Activated CD4-positive, alpha-beta T cell treated with anti-CD3 and anti-CD28 coated beads, Interleukin-10, Interleukin-2, amounts not matched to agents 100 ng/mL and 50 ng/mL, durations not matched to agents 16 hours and 8 hours (primary cell): ENCODE data around the gene CUBN.

Source experiments
- DNase-seq: peaks from one replicate; pipeline ENCODE4 v3.0.0-alpha.2; 2020

CUBN gene

DNA sequence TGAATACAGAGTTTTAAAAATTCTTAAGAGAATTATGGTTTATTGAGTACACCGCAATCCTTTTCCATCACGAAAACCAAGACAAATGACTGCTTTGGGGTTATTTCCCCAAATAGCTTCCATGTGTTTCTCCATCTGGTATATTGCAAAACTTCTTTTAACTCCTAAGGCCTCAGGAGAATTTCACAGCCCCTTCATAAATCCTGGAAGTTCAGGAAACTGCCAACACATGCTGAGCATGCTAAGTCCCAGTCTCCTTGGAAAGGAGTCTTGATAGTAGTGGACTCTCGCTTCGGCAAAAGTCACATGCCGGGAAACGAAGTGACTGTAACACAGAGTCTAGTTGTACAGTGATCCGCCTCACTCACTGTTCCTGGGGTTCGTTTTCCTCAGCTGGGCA is 224.3 kb downstream of the CUBN start:
- no peak for DNase-seq

DNA sequence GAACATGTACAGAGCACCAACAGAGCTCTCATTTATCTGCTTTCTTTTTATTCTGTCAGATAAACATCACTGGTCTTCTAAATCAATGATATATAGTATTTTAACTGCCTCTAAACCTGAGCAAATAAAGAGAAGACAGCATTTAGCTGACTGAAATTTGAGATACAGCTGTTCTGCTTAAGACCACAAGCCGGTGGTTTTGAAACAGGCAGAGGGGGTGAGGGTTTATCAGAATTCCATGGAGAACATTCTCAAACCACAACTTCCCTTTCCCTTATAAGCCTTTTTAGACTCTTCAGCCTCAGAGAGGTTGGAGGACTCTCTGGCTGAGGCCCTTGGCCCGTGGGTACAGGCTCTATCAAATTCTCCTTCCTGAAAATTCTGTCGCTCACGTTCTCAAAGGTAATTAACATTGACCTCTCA is 225.0 kb downstream of the CUBN start:
- no peak for DNase-seq

DNA sequence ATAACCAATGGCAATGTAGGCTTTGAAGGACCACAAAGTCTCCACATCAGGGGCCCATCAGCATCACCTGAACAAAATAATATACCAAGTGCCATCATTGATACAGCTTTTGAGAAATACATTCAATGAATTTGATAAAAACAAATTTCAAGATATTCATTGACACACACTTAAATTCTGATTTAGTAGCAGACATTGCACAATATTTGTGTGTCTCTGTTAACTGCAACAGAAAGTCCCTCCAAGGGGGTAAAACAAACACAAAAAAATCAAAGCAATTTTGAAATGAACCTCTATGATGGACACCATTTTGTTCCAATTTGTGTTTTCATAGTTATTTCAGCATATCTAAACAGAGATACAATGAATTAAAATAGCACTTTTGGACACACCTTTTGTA is 225.6 kb downstream of the CUBN start:
- DNase-seq, result no peak

DNA sequence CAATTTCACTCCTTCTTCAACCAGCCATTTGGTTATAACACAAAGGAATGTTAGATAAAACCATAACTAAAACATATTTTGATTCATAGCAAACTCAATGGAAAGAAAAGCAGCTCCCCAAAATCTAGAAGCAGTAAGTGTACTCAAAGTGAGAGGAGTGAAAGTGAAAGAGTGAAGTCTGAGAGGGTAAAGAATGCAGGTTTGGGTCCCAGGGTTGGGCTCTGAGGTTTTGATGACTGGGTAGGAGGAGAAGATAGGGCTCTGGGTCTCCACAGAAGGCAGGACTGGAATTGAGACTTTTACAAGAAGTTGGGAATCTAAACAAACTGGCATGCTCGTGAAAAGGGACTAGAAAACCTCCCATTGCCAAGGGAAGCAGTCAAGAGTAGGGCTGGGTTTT is 227.0 kb downstream of the CUBN start:
- peak; percentile 57 for DNase-seq

DNA sequence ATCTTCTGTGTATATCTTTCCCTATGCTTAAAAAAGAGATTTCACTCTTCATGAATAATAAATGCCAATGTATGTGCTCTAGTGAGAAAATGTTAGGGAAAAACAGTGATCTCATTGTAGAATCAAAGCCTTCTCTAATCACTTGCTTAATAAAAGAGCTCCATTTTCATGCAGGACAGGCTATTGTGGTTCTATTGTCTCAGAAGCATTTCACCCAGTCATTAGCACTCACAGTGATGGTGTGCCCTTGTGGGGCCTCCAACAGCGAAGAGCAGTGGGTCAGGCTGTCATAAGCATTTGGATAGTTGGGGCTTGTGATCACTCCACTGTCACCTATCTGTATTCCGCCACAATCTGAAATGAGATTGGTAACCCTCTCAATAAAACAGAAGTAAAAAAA is 228.5 kb downstream of the CUBN start:
- no peak for DNase-seq

DNA sequence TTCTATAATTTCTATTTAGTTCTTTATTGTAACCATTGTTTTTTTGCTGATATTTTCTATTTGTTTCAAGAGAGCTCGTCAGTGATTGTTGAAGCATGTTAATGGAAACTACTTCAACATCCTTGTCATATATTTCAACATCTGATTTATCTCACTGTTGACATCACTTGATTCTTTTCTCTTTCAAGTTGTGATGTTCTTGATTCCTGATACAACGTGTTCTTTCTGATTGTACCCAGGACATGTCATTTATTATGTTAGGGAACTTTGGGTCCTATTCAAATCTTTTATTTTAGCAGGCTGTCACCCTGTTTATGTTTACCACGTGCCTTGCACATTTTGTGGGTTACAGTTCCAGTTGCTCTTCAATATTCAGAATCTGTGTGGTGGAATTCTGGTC is 232.6 kb downstream of the CUBN start:
- no peak for DNase-seq

DNA sequence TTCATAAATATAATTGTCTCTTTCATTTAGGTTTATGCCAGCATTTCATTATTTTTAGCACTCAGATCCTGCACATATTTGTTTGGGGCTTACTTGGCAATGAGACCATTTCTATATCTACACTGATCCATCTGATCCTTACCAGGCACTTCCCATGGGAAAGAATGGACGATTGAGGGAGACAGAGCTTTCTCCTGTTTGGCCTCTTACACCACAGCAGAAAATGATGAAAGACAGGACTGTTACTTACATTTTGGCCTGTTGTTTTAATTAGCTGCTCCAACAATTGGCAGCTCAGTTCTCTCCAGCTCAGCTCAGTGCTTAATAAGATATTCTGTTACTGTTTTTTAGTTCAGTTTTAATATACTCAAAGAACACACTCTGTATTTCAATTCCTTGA is 234.8 kb downstream of the CUBN start:
- no peak for DNase-seq

DNA sequence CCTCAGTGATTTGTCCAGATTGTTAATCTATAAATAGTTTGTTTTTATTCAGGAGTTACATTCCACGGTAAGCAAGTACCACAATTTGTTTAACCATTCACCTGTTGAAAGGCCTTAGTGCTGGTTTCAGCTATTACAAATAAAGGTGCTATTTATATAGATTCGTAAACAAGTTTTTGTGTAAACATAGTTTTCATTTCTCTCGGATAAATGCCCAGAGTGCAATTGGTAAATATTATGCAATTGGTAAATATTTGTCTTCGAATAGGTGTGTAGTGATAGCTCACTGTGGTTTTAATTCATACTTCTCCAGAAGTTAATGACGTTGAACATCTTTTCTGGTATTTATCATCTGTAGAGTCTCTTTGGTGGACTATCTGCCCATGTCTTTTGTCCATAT is 235.9 kb downstream of the CUBN start:
- no peak for DNase-seq

DNA sequence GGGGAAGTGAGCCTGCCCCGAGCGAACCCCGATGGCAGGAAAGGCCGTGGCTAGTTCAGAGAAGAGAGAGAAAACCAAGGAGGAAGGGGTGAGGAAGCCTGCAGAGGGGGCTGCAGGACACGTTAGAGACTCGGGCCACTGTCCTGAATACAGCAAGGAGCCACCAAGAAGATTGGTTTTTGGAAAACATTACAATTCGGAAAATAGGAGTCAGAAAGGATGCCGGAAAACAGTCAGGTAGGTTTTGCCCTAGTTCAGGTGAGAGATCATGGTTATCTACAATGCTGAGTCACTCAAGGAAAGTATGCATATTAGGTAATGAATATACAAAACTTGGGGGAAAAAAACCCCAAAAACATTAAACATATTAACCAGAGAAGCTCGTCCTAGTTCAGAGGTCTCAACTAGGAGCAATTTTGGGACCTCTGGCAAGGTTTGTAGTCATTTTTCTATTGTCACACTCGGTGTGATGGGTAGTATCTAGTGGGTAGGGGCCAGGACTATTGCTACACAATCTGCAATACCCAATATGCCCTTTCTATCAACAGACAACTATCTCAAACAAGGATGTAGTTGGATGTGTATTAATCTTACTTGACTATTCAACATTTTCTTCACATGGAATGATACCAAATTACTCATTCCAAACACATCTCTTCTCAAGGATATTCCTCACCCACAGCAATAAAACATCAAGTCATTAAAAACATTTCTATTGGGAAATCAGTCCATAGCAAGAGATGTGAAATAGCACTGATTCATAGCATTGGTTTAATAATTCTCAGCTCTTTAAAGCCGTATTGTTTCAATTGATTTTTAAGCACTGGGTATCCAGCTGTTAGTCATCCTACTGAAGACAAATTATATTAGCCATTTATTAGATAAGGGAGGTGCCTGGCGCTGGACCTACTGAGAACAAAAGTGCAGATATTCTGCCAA is 238.0 kb downstream of the CUBN start:
- peak; percentile 66 for DNase-seq

DNA sequence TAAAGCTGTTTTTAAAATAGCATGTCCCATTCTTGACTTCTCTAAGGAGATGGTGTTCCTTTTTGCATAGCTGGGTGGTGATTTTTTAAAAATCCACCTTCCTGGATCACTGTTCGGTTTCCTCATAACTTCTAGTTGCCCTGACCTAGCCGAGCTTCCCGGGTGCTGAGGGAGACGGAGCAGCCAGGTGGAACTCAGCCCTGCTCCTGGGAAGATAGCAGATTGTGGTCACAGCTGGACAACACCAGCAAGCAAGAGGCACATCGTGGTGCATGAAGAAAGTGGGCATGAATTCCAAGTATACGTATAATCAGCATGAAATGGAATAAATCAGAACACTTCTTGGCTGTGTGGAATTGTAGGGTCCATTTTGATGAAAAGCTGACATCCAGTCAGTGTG is 238.9 kb downstream of the CUBN start:
- no peak for DNase-seq

DNA sequence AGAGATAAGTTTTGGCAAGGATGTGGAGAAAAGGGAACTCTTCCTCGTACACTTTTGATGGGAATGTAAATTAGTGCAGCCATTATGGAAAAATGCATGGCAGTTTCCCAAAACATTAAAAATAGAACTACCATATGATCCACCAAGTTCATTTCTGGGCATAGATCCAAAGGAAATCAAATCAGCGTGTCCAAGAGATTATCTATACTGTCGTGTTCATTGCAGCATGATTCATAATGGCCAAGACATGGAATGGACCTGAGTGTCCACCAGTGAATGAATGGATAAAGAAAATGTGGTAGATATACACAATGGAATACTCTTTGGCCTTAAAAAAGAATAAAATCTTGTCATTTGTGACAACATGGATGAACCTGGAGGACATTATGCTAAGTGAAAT is 242.0 kb downstream of the CUBN start:
- DNase-seq, result no peak

DNA sequence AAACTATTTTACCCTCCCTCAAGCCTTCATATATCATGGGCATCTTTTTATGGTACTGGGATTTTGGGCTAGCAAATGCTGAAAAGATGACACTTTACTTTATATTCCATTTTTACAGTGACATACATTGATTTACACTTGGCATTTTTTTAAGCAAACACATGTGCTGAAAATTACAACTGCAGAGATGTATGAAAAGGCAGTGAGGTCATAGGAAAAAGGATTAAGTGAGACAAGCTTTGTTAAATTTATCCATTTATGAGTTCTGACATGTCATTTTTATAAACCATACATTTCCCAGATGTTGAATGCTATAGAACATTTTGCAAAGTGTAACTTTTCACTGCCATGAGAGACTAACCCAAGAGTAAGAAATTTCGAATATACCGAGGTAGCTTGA is 243.6 kb downstream of the CUBN start:
- no peak for DNase-seq

DNA sequence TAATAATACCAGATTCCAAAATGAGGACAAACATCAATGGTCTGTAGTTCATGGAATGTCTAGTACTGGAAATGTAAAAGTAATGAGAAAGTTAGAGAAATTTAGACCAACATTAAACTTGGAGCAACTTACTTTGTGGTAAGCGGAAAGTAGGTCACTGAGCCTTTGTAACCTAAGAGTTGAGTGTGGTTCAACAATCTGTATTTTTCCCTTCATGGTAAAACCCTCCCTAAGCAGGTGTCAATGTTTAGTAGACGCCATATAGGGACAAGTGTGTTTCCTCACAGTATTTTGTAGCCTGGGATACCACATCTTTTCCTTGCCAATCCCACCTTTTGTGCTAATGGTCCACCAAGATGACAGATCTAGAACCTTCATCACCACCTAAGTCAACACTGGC is 245.1 kb downstream of the CUBN start:
- no peak for DNase-seq

DNA sequence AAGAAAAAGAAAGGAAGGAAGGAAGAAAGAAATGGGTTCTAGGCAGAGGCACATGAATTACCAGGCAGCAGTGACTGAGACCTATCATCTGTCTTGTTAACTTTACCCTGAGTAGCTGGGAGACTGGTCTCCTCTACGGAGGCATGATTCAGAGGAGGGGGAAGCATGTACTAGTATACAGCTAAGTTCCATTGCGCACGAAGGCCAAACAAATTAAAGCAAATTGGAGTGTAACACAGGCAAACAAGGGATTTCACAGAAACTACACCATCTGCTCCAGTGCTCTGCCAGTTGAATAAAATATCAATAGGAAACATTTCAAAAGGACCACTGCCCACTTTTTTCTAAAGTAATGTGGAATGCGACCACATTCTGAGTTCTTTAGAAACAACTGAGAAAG is 246.5 kb downstream of the CUBN start:
- no peak for DNase-seq

DNA sequence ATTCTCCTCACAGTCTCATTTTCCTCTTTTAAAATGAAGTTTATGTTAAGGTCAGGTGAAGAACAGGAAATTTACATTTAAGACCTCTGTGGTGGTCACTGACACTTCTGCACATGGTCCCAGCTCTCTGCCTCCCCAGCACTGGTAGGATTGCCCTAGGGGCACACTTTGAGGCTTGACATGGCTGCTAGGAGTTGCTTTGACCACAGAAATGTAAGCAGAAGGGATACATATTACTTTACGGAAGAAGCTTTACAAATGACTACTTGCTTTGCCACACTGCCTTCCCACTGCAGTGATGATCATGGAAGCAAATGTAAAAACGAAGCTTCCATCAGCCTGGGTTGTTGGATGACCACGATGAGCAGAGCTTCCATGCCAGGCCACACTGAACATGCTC is 259.3 kb downstream of the CUBN start:
- DNase-seq, result no peak

DNA sequence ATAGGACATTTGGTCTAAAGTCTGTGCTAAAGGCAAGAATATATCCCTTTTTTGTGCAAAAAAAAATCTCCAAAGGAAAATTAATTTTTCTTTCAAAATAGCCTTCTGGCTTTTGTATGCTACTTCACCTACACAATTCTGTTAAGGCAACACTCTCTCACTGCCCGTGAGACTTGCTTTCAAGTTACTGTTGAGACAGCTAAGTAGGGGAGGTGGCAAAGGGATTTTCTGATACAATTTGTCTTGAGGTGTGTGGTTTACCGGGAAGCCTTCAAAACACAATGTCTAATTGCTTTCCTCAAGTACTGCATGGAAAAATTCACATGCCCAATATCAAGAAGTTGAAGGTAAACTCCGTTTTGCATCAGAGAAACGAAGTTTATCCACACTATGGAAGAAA is 261.6 kb downstream of the CUBN start:
- DNase-seq, result no peak

DNA sequence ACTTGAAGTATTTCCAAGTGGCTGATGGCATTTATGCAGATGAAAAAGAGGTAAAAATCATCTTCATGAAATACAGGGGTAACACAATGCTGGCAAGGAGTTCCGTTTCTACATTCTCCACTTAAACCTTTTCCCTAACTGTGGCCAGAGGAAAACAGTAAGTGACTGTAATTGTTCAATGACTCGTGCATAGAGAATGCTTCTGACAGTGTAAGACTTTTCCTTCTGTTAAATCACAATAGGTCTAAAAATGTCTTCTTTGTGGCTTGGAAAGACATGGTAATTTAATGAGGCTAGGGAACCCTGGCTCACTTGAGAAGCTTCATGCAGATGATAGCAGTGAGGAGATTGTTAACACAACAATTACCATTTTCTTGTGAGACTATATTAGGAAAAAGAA is 262.1 kb downstream of the CUBN start:
- no peak for DNase-seq

DNA sequence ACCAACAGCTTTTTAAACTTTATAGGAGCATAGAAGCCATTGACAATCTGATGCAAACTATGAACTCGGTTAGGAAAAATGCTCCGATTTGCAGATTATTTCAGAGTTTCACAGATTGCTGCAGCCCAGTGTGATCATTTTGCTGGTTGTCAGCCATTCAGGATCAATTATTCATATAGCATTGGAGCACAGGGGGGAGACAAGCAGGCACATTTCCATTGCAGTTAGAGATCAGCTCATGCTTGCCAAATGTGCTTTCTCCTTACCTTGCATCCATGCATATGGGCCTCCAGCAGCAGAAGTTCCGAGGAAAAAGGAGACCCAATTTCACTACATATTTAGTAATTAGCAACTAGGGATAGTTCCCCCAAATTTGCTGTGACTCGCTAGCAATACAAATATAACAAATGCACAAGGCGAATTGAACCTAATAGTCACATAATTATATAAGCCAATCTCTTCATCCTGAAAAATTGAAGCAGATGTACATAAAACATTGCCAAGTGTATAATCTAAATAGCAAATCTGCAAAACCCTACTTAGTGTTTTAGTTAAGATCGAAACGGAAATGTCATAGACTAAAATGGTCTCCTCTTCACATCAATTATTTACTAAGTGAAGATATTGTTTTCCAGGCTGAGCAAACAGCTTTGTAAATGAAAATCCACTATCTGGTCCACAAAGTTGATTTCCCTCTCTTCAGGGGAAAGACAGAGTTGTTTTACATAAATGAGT is 262.9 kb downstream of the CUBN start:
- DNase-seq, result no peak

DNA sequence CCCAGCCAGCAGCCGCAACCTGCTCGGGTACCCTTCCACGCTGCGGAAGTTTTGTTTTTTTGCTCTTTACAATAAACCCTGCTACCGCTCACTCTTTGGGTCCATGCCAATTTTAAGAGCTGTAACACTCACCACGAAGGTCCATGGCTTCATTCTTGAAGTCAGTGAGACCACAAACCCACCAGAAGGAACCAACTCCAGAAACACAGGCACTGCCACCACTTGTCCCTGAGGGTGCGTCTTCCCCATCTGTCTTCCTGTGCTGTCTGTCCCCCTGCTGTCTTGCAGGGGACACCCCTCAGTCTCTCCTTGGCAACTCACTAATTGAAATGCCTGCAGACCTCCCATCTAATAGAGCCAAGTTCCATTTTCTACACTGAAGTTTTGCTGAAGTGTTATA is 263.8 kb downstream of the CUBN start:
- no peak for DNase-seq

DNA sequence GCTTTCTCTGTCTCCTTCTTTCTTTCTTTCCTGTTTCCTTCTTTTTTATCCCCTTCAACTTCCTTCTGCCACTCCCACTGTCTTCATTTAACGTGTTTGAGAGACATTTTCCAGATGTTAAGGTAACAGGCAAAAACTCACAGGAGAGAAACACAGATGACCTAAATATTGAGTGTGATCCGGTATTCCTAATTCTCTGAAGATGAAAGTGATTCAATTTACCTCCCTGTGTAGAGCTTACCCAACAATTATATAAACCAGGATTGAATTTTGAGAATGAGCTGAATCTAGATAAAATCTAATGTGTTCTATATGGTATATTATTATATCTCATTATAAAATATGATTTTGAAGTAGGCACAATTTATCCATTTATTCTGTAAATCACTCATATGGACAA is 265.8 kb downstream of the CUBN start:
- no peak for DNase-seq

DNA sequence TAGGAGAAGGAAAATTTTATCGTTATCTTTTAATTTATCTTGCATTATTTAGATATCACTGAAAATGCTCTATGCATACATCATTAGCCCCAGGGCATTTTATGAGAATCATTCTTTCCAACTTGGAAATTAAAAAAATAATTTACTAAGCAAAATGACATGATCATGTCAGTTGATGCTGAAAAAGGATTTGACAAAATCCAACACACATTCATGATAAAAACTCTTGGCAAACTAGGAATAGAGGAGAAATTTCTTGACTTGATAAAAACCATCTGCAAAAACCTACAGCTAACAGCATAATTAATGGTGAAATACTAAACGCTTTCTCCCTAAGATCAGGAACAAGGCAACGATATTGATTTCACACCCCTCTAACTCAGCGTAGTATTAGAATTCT is 272.2 kb downstream of the CUBN start:
- no peak for DNase-seq

DNA sequence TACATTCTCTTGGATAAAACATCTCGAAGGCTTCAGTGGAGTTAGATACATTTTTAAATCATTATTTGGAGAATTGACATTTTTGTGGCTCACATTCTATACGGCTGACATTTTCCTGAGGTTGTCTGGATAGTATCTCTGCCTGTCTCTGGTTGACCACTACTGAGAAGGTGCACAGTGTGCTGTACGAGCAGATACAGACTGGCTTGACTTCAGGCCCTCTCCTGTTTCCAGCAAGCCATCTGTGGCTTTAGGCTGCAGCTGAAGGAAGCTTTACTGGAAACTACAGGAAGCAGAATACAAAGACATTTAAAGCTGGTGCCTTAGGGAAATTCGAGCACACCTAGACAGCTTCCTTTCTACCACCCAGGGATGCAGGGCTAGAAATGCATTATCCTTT is 273.0 kb downstream of the CUBN start:
- no peak for DNase-seq

DNA sequence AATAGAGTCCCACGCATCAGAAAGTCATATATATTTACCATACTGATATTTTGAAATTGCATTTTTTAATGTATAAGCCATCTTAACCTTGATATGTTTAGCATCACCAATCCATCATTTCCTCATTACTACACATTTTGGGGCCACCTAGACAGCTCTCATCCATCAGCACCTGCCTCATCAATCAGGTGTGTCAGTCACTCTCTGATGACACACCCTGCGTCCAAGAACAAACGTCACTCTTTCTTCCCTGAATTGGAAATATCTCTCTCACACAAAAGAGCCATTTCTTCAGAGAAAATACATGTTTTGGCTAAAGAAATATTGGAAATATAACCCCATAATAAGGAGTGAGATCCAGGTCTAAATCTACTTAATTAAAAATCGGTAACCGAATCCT is 273.5 kb downstream of the CUBN start:
- no peak for DNase-seq

DNA sequence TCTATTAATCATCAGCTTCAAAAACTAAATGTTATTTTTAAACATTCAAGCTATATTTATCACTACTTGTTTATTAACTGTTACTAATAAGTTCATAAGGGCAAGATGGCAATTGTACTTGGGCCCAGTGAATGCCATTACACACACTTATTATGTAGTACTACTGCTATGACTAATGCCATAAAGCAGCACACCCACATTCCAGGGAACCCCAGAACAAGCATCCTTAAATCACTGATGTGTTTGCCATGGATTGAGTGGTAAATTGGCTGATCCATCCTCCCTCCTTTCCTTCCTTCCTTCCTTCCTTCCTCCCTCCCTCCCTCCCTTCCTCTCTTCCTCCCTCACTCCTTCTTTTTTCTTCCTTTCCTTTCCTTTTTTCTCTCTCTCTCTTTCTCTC is 275.0 kb downstream of the CUBN start:
- no peak for DNase-seq

DNA sequence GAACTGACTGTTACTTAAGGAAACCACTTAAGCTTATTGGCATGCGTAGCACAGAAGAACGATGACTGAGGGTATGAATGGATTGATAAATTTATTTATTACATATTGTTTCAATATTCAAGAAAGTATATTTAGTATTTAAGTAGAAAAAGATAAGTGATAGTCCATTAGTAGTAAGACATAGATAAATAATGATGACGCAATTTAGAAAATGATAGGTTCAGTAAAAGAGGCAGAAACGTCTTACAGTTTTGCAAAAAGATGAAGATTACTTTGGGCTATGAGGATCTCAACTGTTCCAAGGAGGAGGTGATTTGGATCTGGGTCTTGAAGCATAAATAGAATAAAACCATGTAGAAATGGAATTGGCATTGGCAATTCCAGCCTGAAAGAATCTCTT is 275.8 kb downstream of the CUBN start:
- DNase-seq, result no peak
